Mesendoderm (in vitro differentiated cells): ENCODE data around the gene PRKCA.

Experiments used
- DNase-seq: peaks from one replicate; pipeline ENCODE4 v3.0.0; 2013
- H2AK5ac ChIP-seq: 2 replicates; pipeline ENCODE4 v1.6.1; 2013; ENCODE audit warnings: low read length, inconsistent platforms
- H2BK120ac ChIP-seq: 2 replicates; pipeline ENCODE4 v1.6.1; 2013; ENCODE audit warnings: low read depth, mild to moderate bottlenecking, low read length, moderate library complexity, mixed read lengths
- H2BK15ac ChIP-seq: replicated peaks from 2 replicates; pipeline ENCODE4 v1.6.1; 2013; ENCODE audit warnings: low read depth, mild to moderate bottlenecking, moderate library complexity
- H2BK5ac ChIP-seq: 2 replicates; pipeline ENCODE4 v1.6.1; 2013; ENCODE audit warnings: low read length, inconsistent platforms
- H3K18ac ChIP-seq: 2 replicates; pipeline ENCODE4 v1.6.1; 2013; ENCODE audit warnings: mild to moderate bottlenecking, low read length, mixed read lengths
- H3K23ac ChIP-seq: one replicate; pipeline ENCODE4 v1.6.1; 2013; ENCODE audit warnings: low read length
- H3K27ac ChIP-seq: 2 replicates; pipeline ENCODE4 v1.5.1; 2013; ENCODE audit warnings: low read depth, mild to moderate bottlenecking, inconsistent platforms, low read length, moderate library complexity
- H3K27me3 ChIP-seq: 2 replicates; pipeline ENCODE4 v1.6.1; 2013; ENCODE audit warnings: low read length, control low read depth, mild to moderate bottlenecking, inconsistent platforms; ENCODE audit not compliant: insufficient read depth, poor library complexity
- H3K36me3 ChIP-seq: 2 replicates; pipeline ENCODE4 v1.6.1; 2013; ENCODE audit warnings: low read length, inconsistent platforms; ENCODE audit not compliant: control insufficient read depth, insufficient read depth
- H3K4ac ChIP-seq: one replicate; pipeline ENCODE4 v1.6.1; 2013; ENCODE audit warnings: low read depth, mild to moderate bottlenecking, low read length, moderate library complexity
- H3K4me1 ChIP-seq: 2 replicates; pipeline ENCODE4 v1.6.1; 2013; ENCODE audit warnings: low read depth, low read length, inconsistent platforms; ENCODE audit not compliant: control insufficient read depth
- H3K4me2 ChIP-seq: 2 replicates; pipeline ENCODE4 v1.6.1; 2013; ENCODE audit warnings: low read length
- H3K4me3 ChIP-seq: 2 replicates; pipeline ENCODE4 v1.5.1; 2013; ENCODE audit warnings: mild to moderate bottlenecking, low read length
- H3K56ac ChIP-seq: one replicate; pipeline ENCODE4 v1.6.1; 2013; ENCODE audit warnings: low read length
- H3K79me1 ChIP-seq: 2 replicates; pipeline ENCODE4 v1.6.1; 2013; ENCODE audit warnings: low read length, inconsistent platforms
- H3K79me2 ChIP-seq: 2 replicates; pipeline ENCODE4 v1.6.1; 2013; ENCODE audit warnings: mild to moderate bottlenecking, low read length; ENCODE audit not compliant: control insufficient read depth, insufficient read depth
- H3K9ac ChIP-seq: 2 replicates; pipeline ENCODE4 v1.6.1; 2013; ENCODE audit warnings: low read length, inconsistent platforms
- H4K5ac ChIP-seq: one replicate; pipeline ENCODE4 v1.6.1; 2013; ENCODE audit warnings: low read length
- H4K8ac ChIP-seq: one replicate; pipeline ENCODE4 v1.6.1; 2013; ENCODE audit warnings: low read depth, mild to moderate bottlenecking, control low read depth, low read length, moderate library complexity
- WGBS: extraction: QIAGEN DNeasy Blood & Tissue Kit; methylation state at CpG from one replicate; pipeline ENCODE4 v1.1.7; 2013; ENCODE audit warnings: low lambda C conversion rate, missing lambda C conversion rate; ENCODE audit not compliant: insufficient coverage; ENCODE audit errors: extremely low coverage; 5-methylcytosine and 5-hydroxymethylcytosine counted together

The PRKCA gene

GRCh38 chr17:66826856-66827255 lies 524.4 kb downstream of the PRKCA start:
- no CpG with 5 or more reads among the region's 6 CpGs for WGBS

GRCh38 chr17:66829386-66829864 lies 527.0 kb downstream of the PRKCA start:
- Histone ChIP-seq H3K23ac (no peak overlapping the region), H2BK5ac (no peak overlapping the region), H3K79me1 (no peaks in the 10 kb centered on the region), H4K5ac (no peak overlapping the region), H3K4me1 (peaks cover 4% of the 10 kb centered on the region), H3K4me2 (no peak overlapping the region), H3K9ac (no peak overlapping the region), H3K27me3 (no peaks in the 10 kb centered on the region), H2BK120ac (no peak overlapping the region), H3K27ac (no peak overlapping the region), H3K18ac (no peak overlapping the region), H2AK5ac (no peak overlapping the region), H4K8ac (no peak overlapping the region), H3K4ac (no peak overlapping the region), H3K79me2 (no peaks in the 10 kb centered on the region), H3K36me3 (no peaks in the 10 kb centered on the region), H3K56ac (no peak overlapping the region), H2BK15ac (no peak overlapping the region), H3K4me3 (no peak overlapping the region)
- WGBS: no CpG with 5 or more reads among the region's 18 CpGs
- peak; percentile 87 for DNase-seq

More at GRCh38 chr17:66826856-66827255, 524.4 kb downstream of the PRKCA start:
- no peak overlapping the region for H2BK120ac ChIP-seq
- H2BK15ac ChIP-seq: no peak overlapping the region
- peaks cover 4% of the 10 kb centered on the region for H3K4me1 ChIP-seq
- H3K4ac ChIP-seq: no peak overlapping the region
- no peaks in the 10 kb centered on the region for H3K36me3 ChIP-seq
- H3K9ac ChIP-seq: no peak overlapping the region
- H3K79me2 ChIP-seq: no peaks in the 10 kb centered on the region
- H3K23ac ChIP-seq: no peak overlapping the region
- H4K5ac ChIP-seq: no peak overlapping the region
- H2AK5ac ChIP-seq: no peak overlapping the region
- H3K27ac ChIP-seq: no peak overlapping the region
- no peaks in the 10 kb centered on the region for H3K79me1 ChIP-seq
- no peak for DNase-seq
- no peak overlapping the region for H3K56ac ChIP-seq
- H3K4me2 ChIP-seq: no peak overlapping the region
- H3K18ac ChIP-seq: no peak overlapping the region
- no peak overlapping the region for H4K8ac ChIP-seq
- no peak overlapping the region for H2BK5ac ChIP-seq
- H3K4me3 ChIP-seq: no peak overlapping the region
- no peaks in the 10 kb centered on the region for H3K27me3 ChIP-seq

GRCh38 chr17:66829883-66830282 lies 527.5 kb downstream of the PRKCA start:
- Histone ChIP-seq H3K4me1 (peaks cover 4% of the 10 kb centered on the region), H3K79me1 (no peaks in the 10 kb centered on the region), H3K4me3 (no peak overlapping the region), H3K18ac (no peak overlapping the region), H3K9ac (no peak overlapping the region), H4K5ac (no peak overlapping the region), H2AK5ac (no peak overlapping the region), H3K4me2 (no peak overlapping the region), H2BK120ac (no peak overlapping the region), H3K36me3 (no peaks in the 10 kb centered on the region), H3K27me3 (no peaks in the 10 kb centered on the region), H3K23ac (no peak overlapping the region), H2BK5ac (no peak overlapping the region), H3K4ac (no peak overlapping the region), H2BK15ac (no peak overlapping the region), H3K56ac (no peak overlapping the region), H3K79me2 (no peaks in the 10 kb centered on the region), H3K27ac (no peak overlapping the region), H4K8ac (no peak overlapping the region)
- DNase-seq: peak; percentile 66
- WGBS: no CpG with 5 or more reads among the region's 10 CpGs

GRCh38 chr17:66830451-66830850 lies 528.0 kb downstream of the PRKCA start:
- H2BK120ac ChIP-seq: no peak overlapping the region
- no peak overlapping the region for H3K23ac ChIP-seq
- H4K5ac ChIP-seq: no peak overlapping the region
- no peak overlapping the region for H3K4ac ChIP-seq
- peak; percentile 87 for DNase-seq
- no peak overlapping the region for H3K9ac ChIP-seq
- no peak overlapping the region for H3K27ac ChIP-seq
- peaks cover 4% of the 10 kb centered on the region for H3K4me1 ChIP-seq
- no peaks in the 10 kb centered on the region for H3K79me1 ChIP-seq
- no peak overlapping the region for H2BK15ac ChIP-seq
- H2BK5ac ChIP-seq: no peak overlapping the region
- no peak overlapping the region for H2AK5ac ChIP-seq
- no peaks in the 10 kb centered on the region for H3K27me3 ChIP-seq
- H3K4me2 ChIP-seq: no peak overlapping the region
- no peak overlapping the region for H3K18ac ChIP-seq
- no peaks in the 10 kb centered on the region for H3K36me3 ChIP-seq
- no peak overlapping the region for H4K8ac ChIP-seq
- no peaks in the 10 kb centered on the region for H3K79me2 ChIP-seq
- WGBS: no CpG with 5 or more reads among the region's 4 CpGs
- H3K56ac ChIP-seq: no peak overlapping the region
- H3K4me3 ChIP-seq: no peak overlapping the region

- Histone ChIP-seq H3K4me2 (no peak overlapping the region), H3K79me1 (no peaks in the 10 kb centered on the region), H3K9ac (no peak overlapping the region), H3K4me3 (no peak overlapping the region), H3K23ac (no peak overlapping the region), H2BK120ac (no peak overlapping the region), H4K8ac (no peak overlapping the region), H3K27ac (no peak overlapping the region), H3K4ac (no peak overlapping the region), H3K56ac (no peak overlapping the region), H3K4me1 (peaks cover 4% of the 10 kb centered on the region), H3K79me2 (no peaks in the 10 kb centered on the region), H3K27me3 (no peaks in the 10 kb centered on the region), H2BK15ac (no peak overlapping the region), H3K18ac (no peak overlapping the region), H4K5ac (no peak overlapping the region), H2BK5ac (no peak overlapping the region), H2AK5ac (no peak overlapping the region), H3K36me3 (no peaks in the 10 kb centered on the region)
- DNase-seq: no peak
- no CpG with 5 or more reads among the region's 14 CpGs for WGBS
These were observed 529.2 kb downstream of the PRKCA start for GRCh38 chr17:66831383-66832210.
